ENCODE measurements around the gene PLD4. TPM values are rescaled to one million over a fixed set of nuclear protein-coding genes. Genes with fewer than 3 reads are reported as not detected.

PLD4 gene
- total RNA-seq, 1 donor from 2014 or later, result 0.05 TPM

- no peak for DNase-seq (ENCODE audit: low spot score, unreplicated experiment)
- H3K36me3 Mint-ChIP-seq (ENCODE audit: insufficient read depth), result no peaks in the 10 kb centered on the region
- H3K27ac Mint-ChIP-seq, result no peak overlapping the region
- peaks cover 8% of the 10 kb centered on the region for H3K4me1 Mint-ChIP-seq (ENCODE audit: low read depth)
- H3K4me3 Mint-ChIP-seq (ENCODE audit: low read depth), result no peak overlapping the region
- no peak for TF ChIP-seq CTCF (IDR thresholded peaks at IDR 0.05; ENCODE audit: unreplicated experiment)
- H3K9me3 Mint-ChIP-seq (ENCODE audit: low read depth), result no peaks in the 10 kb centered on the region
- H3K27me3 Mint-ChIP-seq, result peaks cover 34% of the 10 kb centered on the region
Observed at GRCh38 chr14:104974665-104975390, 50.1 kb downstream of the PLD4 start.

- no peak for DNase-seq (ENCODE audit: low spot score, unreplicated experiment)
- H3K27ac Mint-ChIP-seq, result no peak overlapping the region
- no peak for TF ChIP-seq CTCF (IDR thresholded peaks at IDR 0.05; ENCODE audit: unreplicated experiment)
- no peak overlapping the region for H3K4me3 Mint-ChIP-seq (ENCODE audit: low read depth)
- H3K27me3 Mint-ChIP-seq, result peaks cover 42% of the 10 kb centered on the region
- H3K36me3 Mint-ChIP-seq (ENCODE audit: insufficient read depth), result no peaks in the 10 kb centered on the region
- peaks cover 8% of the 10 kb centered on the region for H3K4me1 Mint-ChIP-seq (ENCODE audit: low read depth)
- H3K9me3 Mint-ChIP-seq (ENCODE audit: low read depth), result no peaks in the 10 kb centered on the region
Observed at GRCh38 chr14:104975481-104976197, 51.0 kb downstream of the PLD4 start.

GRCh38 chr14:104976198-104977007 lies 51.7 kb downstream of the PLD4 start:
- DNase-seq (ENCODE audit: low spot score, unreplicated experiment), result peak; percentile 83
- no peaks in the 10 kb centered on the region for H3K36me3 Mint-ChIP-seq (ENCODE audit: insufficient read depth)
- H3K27ac Mint-ChIP-seq, result no peak overlapping the region
- H3K4me1 Mint-ChIP-seq (ENCODE audit: low read depth), result peaks cover 8% of the 10 kb centered on the region
- peaks cover 48% of the 10 kb centered on the region for H3K27me3 Mint-ChIP-seq
- peak overlapping the region; percentile 32 for H3K4me3 Mint-ChIP-seq (ENCODE audit: low read depth)
- peak; percentile 94 for TF ChIP-seq CTCF (IDR thresholded peaks at IDR 0.05; ENCODE audit: unreplicated experiment)
- no peaks in the 10 kb centered on the region for H3K9me3 Mint-ChIP-seq (ENCODE audit: low read depth)

- no peak for TF ChIP-seq CTCF (IDR thresholded peaks at IDR 0.05; ENCODE audit: unreplicated experiment)
- H3K4me3 Mint-ChIP-seq (ENCODE audit: low read depth), result peak overlapping the region; percentile 77
- H3K27ac Mint-ChIP-seq, result no peak overlapping the region
- peaks cover 48% of the 10 kb centered on the region for H3K27me3 Mint-ChIP-seq
- no peak for DNase-seq (ENCODE audit: low spot score, unreplicated experiment)
- H3K9me3 Mint-ChIP-seq (ENCODE audit: low read depth), result no peaks in the 10 kb centered on the region
- H3K36me3 Mint-ChIP-seq (ENCODE audit: insufficient read depth), result no peaks in the 10 kb centered on the region
- H3K4me1 Mint-ChIP-seq (ENCODE audit: low read depth), result peaks cover 6% of the 10 kb centered on the region
Observed at GRCh38 chr14:104977008-104977680, 52.5 kb downstream of the PLD4 start.
